Measurements from ENCODE around the gene RPTOR. TPM values are rescaled to one million over a fixed set of nuclear protein-coding genes. Genes with fewer than 3 reads are reported as not detected.

RPTOR gene
- total RNA-seq, 1 donor from 2014 or later = 40.9 TPM

GRCh38 chr17:80588702-80589383 lies 44.2 kb downstream of the RPTOR start:
- DNase-seq = no peak

- no peak for DNase-seq
Measured at GRCh38 chr17:80591788-80592187, 47.1 kb downstream of the RPTOR start.

- no peak for DNase-seq
Measured at GRCh38 chr17:80592243-80592642, 47.6 kb downstream of the RPTOR start.

- no peak for DNase-seq
Measured at GRCh38 chr17:80593181-80593580, 48.5 kb downstream of the RPTOR start.

- peak; percentile 73 for DNase-seq
Measured at GRCh38 chr17:80594431-80595269, 50.0 kb downstream of the RPTOR start.

GRCh38 chr17:80596760-80597608 lies 52.3 kb downstream of the RPTOR start:
- peak; percentile 32 for DNase-seq

- no peak for DNase-seq
Measured at GRCh38 chr17:80598813-80599545, 54.3 kb downstream of the RPTOR start.

GRCh38 chr17:80599546-80600305 lies 55.1 kb downstream of the RPTOR start:
- DNase-seq = peak; percentile 34

- no peak for DNase-seq
Measured at GRCh38 chr17:80601146-80601545, 56.5 kb downstream of the RPTOR start.

- no peak for DNase-seq
Measured at GRCh38 chr17:80603396-80603795, 58.8 kb downstream of the RPTOR start.

- DNase-seq = no peak
Measured at GRCh38 chr17:80604009-80604669, 59.5 kb downstream of the RPTOR start.

GRCh38 chr17:80604670-80605010 lies 60.0 kb downstream of the RPTOR start:
- no peak for DNase-seq

GRCh38 chr17:80605326-80606066 lies 60.9 kb downstream of the RPTOR start:
- no peak for DNase-seq

- no peak for DNase-seq
Measured at GRCh38 chr17:80608326-80608725, 63.7 kb downstream of the RPTOR start.

- no peak for DNase-seq
Measured at GRCh38 chr17:80609757-80610156, 65.1 kb downstream of the RPTOR start.

- no peak for DNase-seq
Measured at GRCh38 chr17:80611816-80612215, 67.2 kb downstream of the RPTOR start.

GRCh38 chr17:80612997-80613731 lies 68.5 kb downstream of the RPTOR start:
- DNase-seq = no peak

GRCh38 chr17:80613732-80614071 lies 69.1 kb downstream of the RPTOR start:
- DNase-seq = no peak

GRCh38 chr17:80614332-80615047 lies 69.9 kb downstream of the RPTOR start:
- DNase-seq = no peak
